Keratinocyte (primary cell): ENCODE results near the gene SLC2A9. TPM values are rescaled to one million over a fixed set of nuclear protein-coding genes. Genes with fewer than 3 reads are reported as not detected.

ENCODE experiments used
- DNase-seq: peaks from one replicate; pipeline ENCODE4 v3.0.0-alpha.2; 2011; ENCODE audit warnings: low read depth, missing footprints, low spot score
- FAIRE-seq: peaks from 2 replicates; lab custom pipeline; 2011; peaks lifted over from hg19 to GRCh38; lab: Jason Lieb, UNC
- H2AFZ ChIP-seq: 2 replicates; pipeline ENCODE4 v1.6.0; 2012; ENCODE audit warnings: low read length, control low read depth, inconsistent platforms; ENCODE audit not compliant: control insufficient read depth
- H3K27ac ChIP-seq: 2 replicates; pipeline ENCODE4 v1.5.1; 2011; ENCODE audit warnings: low read length; ENCODE audit not compliant: control insufficient read depth, insufficient read depth
- H3K27me3 ChIP-seq: 3 replicates; pipeline ENCODE4 v1.6.0; 2011; ENCODE audit warnings: low read length; ENCODE audit not compliant: control insufficient read depth, insufficient read depth; ENCODE audit errors: extremely low read depth
- H3K36me3 ChIP-seq, 2 experiments: 2 replicates in 1 of 2; 3 replicates in 1 of 2; pipeline ENCODE4 v1.5.1; 2011; ENCODE audit warnings: low read length in 2 of 2, mild to moderate bottlenecking in 1 of 2; ENCODE audit not compliant: control insufficient read depth in 2 of 2, insufficient read depth in 2 of 2; ENCODE audit errors: extremely low read depth in 1 of 2
- H3K4me1 ChIP-seq: 3 replicates; pipeline ENCODE4 v1.5.1; 2011; ENCODE audit warnings: low read length; ENCODE audit not compliant: control insufficient read depth, insufficient read depth; ENCODE audit errors: extremely low read depth
- H3K4me2 ChIP-seq: 3 replicates; pipeline ENCODE4 v1.6.0; 2011; ENCODE audit warnings: low read depth, low read length; ENCODE audit not compliant: control insufficient read depth, insufficient read depth; ENCODE audit errors: extremely low read depth
- H3K4me3 ChIP-seq, 3 experiments: fragments of 200-600 bp in 1 of 3; sonication (generic) in 1 of 3; 2 replicates in 2 of 3; 3 replicates in 1 of 3; pipeline ENCODE4 v1.5.1; 2011 to 2016; ENCODE audit warnings: low read length in 3 of 3, mild to moderate bottlenecking in 3 of 3, control low read depth in 2 of 3, inconsistent platforms in 1 of 3, low read depth in 1 of 3, mixed read lengths in 1 of 3, mixed run types in 1 of 3, moderate library complexity in 1 of 3; ENCODE audit not compliant: control insufficient read depth in 2 of 3, insufficient read depth in 2 of 3; ENCODE audit errors: extremely low read depth in 1 of 3
- H3K79me2 ChIP-seq: 2 replicates; pipeline ENCODE4 v1.6.0; 2012; ENCODE audit warnings: low read length; ENCODE audit not compliant: control insufficient read depth, insufficient read depth
- H3K9ac ChIP-seq: 3 replicates; pipeline ENCODE4 v1.6.0; 2011; ENCODE audit warnings: low read length; ENCODE audit not compliant: control insufficient read depth, insufficient read depth; ENCODE audit errors: extremely low read depth
- H3K9me1 ChIP-seq: 3 replicates; pipeline ENCODE4 v1.6.0; 2011; ENCODE audit warnings: low read length; ENCODE audit not compliant: control insufficient read depth, insufficient read depth; ENCODE audit errors: extremely low read depth
- H3K9me3 ChIP-seq: 2 replicates; pipeline ENCODE4 v1.5.1; 2012; ENCODE audit warnings: low read depth, low read length; ENCODE audit not compliant: control insufficient read depth
- H4K20me1 ChIP-seq: 3 replicates; pipeline ENCODE4 v1.6.0; 2011; ENCODE audit warnings: low read length; ENCODE audit not compliant: control insufficient read depth, insufficient read depth; ENCODE audit errors: extremely low read depth
- CTCF ChIP-seq, 3 experiments: IDR thresholded peaks in 1 of 3; conservative IDR thresholded peaks in 1 of 3; optimal IDR thresholded peaks in 1 of 3; 2 replicates in 2 of 3; 3 replicates in 1 of 3; pipeline versions ENCODE3 to v1.5.1; 2011; ENCODE audit warnings: low read length in 3 of 3, mild to moderate bottlenecking in 3 of 3, moderate library complexity in 2 of 3, control low read depth in 1 of 3, inconsistent platforms in 1 of 3; ENCODE audit not compliant: insufficient read depth in 2 of 3; ENCODE audit errors: extremely low read depth in 1 of 3
- EZH2 ChIP-seq: IDR thresholded peaks from one replicate; pipeline ENCODE4 v1.6.1; 2012; ENCODE audit warnings: inconsistent platforms, mild to moderate bottlenecking, low read length, moderate library complexity
- dilution Hi-C: fragments of 300-500 bp; cut with MboI; formaldehyde crosslinking; loops from one replicate; pipeline ENCODE4 v1.7.0; 2020; ENCODE audit warnings: low sequenced_read_pairs; ENCODE audit not compliant: extremely low pct_ligation_motif_present
- polyA plus RNA-seq, 5 experiments: library from polyadenylated mRNA; depleted of rRNA in 3 of 5; stranded (reverse) in 3 of 5; stranded (forward) in 1 of 5; unstranded in 1 of 5; fragments of >200 nt; gene quantifications; 1 replicate in 1 of 5; 2 replicates in 3 of 5; 3 replicates in 1 of 5; pipeline versions ENCODE4 v1.2.1 to v1.2.3, GENCODE V29; 2011 to 2012; ENCODE audit warnings: missing spikeins in 2 of 5, low read depth in 1 of 5, low replicate concordance in 1 of 5

SLC2A9 gene
- polyA plus RNA-seq, 1 donor (not counting 4 experiments of a cell fraction or from before 2014, with no cell fraction given) = 37.3 TPM

GRCh38 chr4:9938933-9939332, 82.4 kb downstream of the SLC2A9 start:
- no peak for DNase-seq
- Histone ChIP-seq H3K9me3 (no peaks in the 10 kb centered on the region), H3K79me2 (no peaks in the 10 kb centered on the region), H4K20me1 (peaks cover 3% of the 10 kb centered on the region), H3K9ac (no peak overlapping the region), H3K36me3 (peaks cover 13 to 15% of the 10 kb centered on the region in 2 experiments), H3K9me1 (no peaks in the 10 kb centered on the region), H3K27me3 (no peaks in the 10 kb centered on the region), H3K4me2 (no peak overlapping the region), H3K4me3 (no peak overlapping the region), H3K27ac (no peak overlapping the region), H2AFZ (no peak overlapping the region), H3K4me1 (no peaks in the 10 kb centered on the region)
- dilution Hi-C loops = no loop called here
- FAIRE-seq = no peak
- no peak for TF ChIP-seq CTCF (optimal IDR thresholded peaks at IDR 0.05 in 1 of 3, IDR thresholded peaks at IDR 0.05 in 1 of 3, conservative IDR thresholded peaks at IDR 0.05 in 1 of 3; ENCODE audit: extremely low read depth in 1 of 3, insufficient read depth in 2 of 3, low read length in 3 of 3)
- TF ChIP-seq EZH2 = no peak

GRCh38 chr4:9937078-9937477, 84.2 kb downstream of the SLC2A9 start:
- no peaks in the 10 kb centered on the region for H3K79me2 ChIP-seq
- H3K9me1 ChIP-seq = peaks cover 2% of the 10 kb centered on the region
- FAIRE-seq = no peak
- H3K4me3 ChIP-seq = no peak overlapping the region
- no peaks in the 10 kb centered on the region for H3K4me1 ChIP-seq
- dilution Hi-C loops = no loop called here
- no peak overlapping the region for H3K9ac ChIP-seq
- H2AFZ ChIP-seq = no peak overlapping the region
- peaks cover 19 to 27% of the 10 kb centered on the region in 2 experiments for H3K36me3 ChIP-seq
- H3K4me2 ChIP-seq = no peak overlapping the region
- no peak overlapping the region for H3K27ac ChIP-seq
- no peak for TF ChIP-seq EZH2
- no peak for TF ChIP-seq CTCF (optimal IDR thresholded peaks at IDR 0.05 in 1 of 3, IDR thresholded peaks at IDR 0.05 in 1 of 3, conservative IDR thresholded peaks at IDR 0.05 in 1 of 3; ENCODE audit: extremely low read depth in 1 of 3, insufficient read depth in 2 of 3, low read length in 3 of 3)
- no peaks in the 10 kb centered on the region for H3K27me3 ChIP-seq
- no peak for DNase-seq
- peaks cover 4% of the 10 kb centered on the region for H4K20me1 ChIP-seq
- no peaks in the 10 kb centered on the region for H3K9me3 ChIP-seq
